PC-3 (cell line): Measurements from ENCODE around the gene IL1RAPL1. TPM values are rescaled to one million over a fixed set of nuclear protein-coding genes. Genes with fewer than 3 reads are reported as not detected.

Source experiments
- ATAC-seq: fragments of 200-7000 bp; cut with Tn5 transposase; 2 replicates; pipeline ENCODE4 v1.9.1; 2020; ENCODE audit warnings: mild to moderate bottlenecking, moderate library complexity
- BruUV-seq: library from RNA; stranded (reverse); fragments of 400-500 nt; replicated peaks from 2 replicates; lab custom pipeline; 2021; lab: Mats Ljungman, UMichigan
- CTCF ChIA-PET: fragments of 300-600 bp; sonication (Branson Sonifier 250); formaldehyde crosslinking; loops from one replicate; lab custom pipeline; 2022; ENCODE audit warnings: antibody characterized with exemption; lab: Charles Lee
- POLR2A ChIA-PET: fragments of 300-600 bp; sonication (Branson Sonifier 250); formaldehyde crosslinking; loops from one replicate; lab custom pipeline; 2022; ENCODE audit warnings: antibody characterized with exemption; ENCODE audit not compliant: unreplicated experiment; lab: Charles Lee
- DNase-seq: peaks from one replicate; pipeline ENCODE4 v3.0.0-alpha.2; 2015
- H2AFZ ChIP-seq: fragments of 300-600 bp; sonication (generic); 2 replicates; pipeline ENCODE4 v1.6.0; 2016; ENCODE audit warnings: antibody characterized with exemption, low read length
- H3F3A ChIP-seq: fragments of 300-600 bp; sonication (generic); one replicate; pipeline ENCODE4 v1.6.0; 2017; ENCODE audit warnings: antibody characterized with exemption, low read length, control low read depth, mild to moderate bottlenecking; ENCODE audit not compliant: unreplicated experiment
- H3K27ac ChIP-seq: fragments of 300-600 bp; sonication (generic); 2 replicates; pipeline ENCODE4 v1.5.1; 2016; ENCODE audit warnings: mild to moderate bottlenecking, low read length
- H3K27me3 ChIP-seq: fragments of 300-600 bp; sonication (generic); 2 replicates; pipeline ENCODE4 v1.6.1; 2016; ENCODE audit warnings: low read length, mixed read lengths
- H3K36me3 ChIP-seq: fragments of 300-600 bp; sonication (generic); 2 replicates; pipeline ENCODE4 v1.6.1; 2016; ENCODE audit warnings: low read depth, mixed run types, low read length, mixed read lengths
- H3K4me1 ChIP-seq: fragments of 300-600 bp; sonication (generic); 2 replicates; pipeline ENCODE4 v1.5.1; 2016; ENCODE audit warnings: low read length; ENCODE audit not compliant: insufficient read depth
- H3K4me2 ChIP-seq: fragments of 300-600 bp; sonication (generic); 2 replicates; pipeline ENCODE4 v1.6.0; 2016; ENCODE audit warnings: low read length
- H3K4me3 ChIP-seq: fragments of 300-600 bp; sonication (generic); 2 replicates; pipeline ENCODE4 v1.5.1; 2016; ENCODE audit warnings: mild to moderate bottlenecking, low read length, mixed read lengths
- H3K79me2 ChIP-seq: fragments of 300-600 bp; sonication (generic); 2 replicates; pipeline ENCODE4 v1.6.1; 2017; ENCODE audit warnings: low read length, mixed read lengths
- H3K9ac ChIP-seq: fragments of 300-600 bp; sonication (generic); 2 replicates; pipeline ENCODE4 v1.6.0; 2016; ENCODE audit warnings: mild to moderate bottlenecking, low read length
- H3K9me2 ChIP-seq: fragments of 300-600 bp; sonication (generic); replicated peaks from 2 replicates; pipeline ENCODE4 v1.6.1; 2016; ENCODE audit warnings: mixed run types, low read length, mixed read lengths
- H3K9me3 ChIP-seq: fragments of 300-600 bp; sonication (generic); 2 replicates; pipeline ENCODE4 v1.6.1; 2016; ENCODE audit warnings: low read length, mixed read lengths
- H4K20me1 ChIP-seq: fragments of 300-600 bp; sonication (generic); 2 replicates; pipeline ENCODE4 v1.6.1; 2016; ENCODE audit warnings: low read length, mixed read lengths
- CTCF ChIP-seq: fragments of 300-600 bp; sonication (generic); conservative IDR thresholded peaks from 2 replicates; pipeline ENCODE4 v1.5.1; 2017; ENCODE audit warnings: antibody characterized with exemption, low read depth, mild to moderate bottlenecking, low read length
- EZH2 ChIP-seq: fragments of 300-600 bp; sonication (generic); IDR thresholded peaks from one replicate; pipeline ENCODE4 v1.6.1; 2017; ENCODE audit warnings: antibody characterized with exemption, mild to moderate bottlenecking, low read length; ENCODE audit not compliant: unreplicated experiment
- EZH2phosphoT487 ChIP-seq: fragments of 300-600 bp; sonication (generic); IDR thresholded peaks from 2 replicates; pipeline ENCODE4 v1.6.1; 2018; ENCODE audit warnings: mild to moderate bottlenecking, antibody characterized with exemption, low read length, borderline replicate concordance
- intact Hi-C: fragments of 100-400 bp; cut with micrococcal nuclease; formaldehyde crosslinking; loops from 2 replicates; pipeline ENCODE4 v1.9.0; 2023
- total RNA-seq: library from RNA; depleted of rRNA; stranded (reverse); fragments of >200 nt; gene quantifications from 2 replicates; pipeline ENCODE4 v1.2.3, GENCODE V29; 2014

Gene IL1RAPL1
- total RNA-seq, 1 experiment from 2014 or later = 0.44 TPM

GRCh38 chrX:29071525-29072320, 484.5 kb downstream of the IL1RAPL1 start:
- Histone ChIP-seq H4K20me1 (no peaks in the 10 kb centered on the region), H3K4me1 (no peaks in the 10 kb centered on the region), H3K4me3 (no peak overlapping the region), H3K9me2 (no peaks in the 10 kb centered on the region), H3K9ac (no peak overlapping the region), H3K9me3 (no peaks in the 10 kb centered on the region), H3K27me3 (no peaks in the 10 kb centered on the region), H3F3A (no peaks in the 10 kb centered on the region), H3K4me2 (no peak overlapping the region), H3K79me2 (no peaks in the 10 kb centered on the region), H2AFZ (no peak overlapping the region), H3K36me3 (no peaks in the 10 kb centered on the region), H3K27ac (no peak overlapping the region)
- TF ChIP-seq CTCF = no peak
- no peak for TF ChIP-seq EZH2
- no peak for TF ChIP-seq EZH2phosphoT487
- CTCF ChIA-PET = no interaction called here
- POLR2A ChIA-PET = no interaction called here
- ATAC-seq (no peak), DNase-seq (no peak)
- no TSS peak for BruUV-seq
- intact Hi-C loops = no loop called here

GRCh38 chrX:29082558-29082957, 495.3 kb downstream of the IL1RAPL1 start:
- Histone ChIP-seq H3K36me3 (no peaks in the 10 kb centered on the region), H3K9me3 (no peaks in the 10 kb centered on the region), H4K20me1 (no peaks in the 10 kb centered on the region), H3F3A (no peaks in the 10 kb centered on the region), H3K27ac (no peak overlapping the region), H3K9me2 (no peaks in the 10 kb centered on the region), H3K4me3 (no peak overlapping the region), H3K79me2 (no peaks in the 10 kb centered on the region), H3K27me3 (no peaks in the 10 kb centered on the region), H2AFZ (no peak overlapping the region), H3K9ac (no peak overlapping the region), H3K4me1 (no peaks in the 10 kb centered on the region), H3K4me2 (no peak overlapping the region)
- DNase-seq = no peak
- POLR2A ChIA-PET = no interaction called here
- BruUV-seq = no TSS peak
- TF ChIP-seq EZH2 (no peak), CTCF (no peak), EZH2phosphoT487 (no peak)
- intact Hi-C loops = no loop called here
- CTCF ChIA-PET = no interaction called here
- ATAC-seq = no peak

- Histone ChIP-seq H3F3A (no peaks in the 10 kb centered on the region), H2AFZ (no peak overlapping the region), H3K27ac (no peak overlapping the region), H3K9me3 (no peaks in the 10 kb centered on the region), H3K27me3 (no peaks in the 10 kb centered on the region), H4K20me1 (no peaks in the 10 kb centered on the region), H3K36me3 (no peaks in the 10 kb centered on the region), H3K4me1 (no peaks in the 10 kb centered on the region), H3K9me2 (no peaks in the 10 kb centered on the region), H3K4me3 (no peak overlapping the region), H3K79me2 (no peaks in the 10 kb centered on the region), H3K9ac (no peak overlapping the region), H3K4me2 (no peak overlapping the region)
- ChIA-PET CTCF (no interaction called here), POLR2A (no interaction called here)
- intact Hi-C loops = no loop called here
- no TSS peak for BruUV-seq
- DNase-seq = no peak
- no peak for TF ChIP-seq EZH2
- TF ChIP-seq CTCF = no peak
- TF ChIP-seq EZH2phosphoT487 = no peak
- ATAC-seq = no peak
Measured at GRCh38 chrX:29083823-29084222, 496.6 kb downstream of the IL1RAPL1 start.
